ENCODE data around the gene S100A9. TPM values are rescaled to one million over a fixed set of nuclear protein-coding genes. Genes with fewer than 3 reads are reported as not detected.

S100A9 gene
- total RNA-seq, 1 experiment from 2014 or later = not detected

GRCh38 chr1:153340356-153340755, 17.3 kb upstream of the S100A9 start:
- Histone ChIP-seq H3K4me2 (ENCODE audit: insufficient read depth, insufficient read length, low read length) (no peak overlapping the region), H3K14ac (ENCODE audit: insufficient read depth, low read length) (no peak overlapping the region; the same call in 1 of the 2 replicates), H4K91ac (ENCODE audit: insufficient read length, low read depth, low read length) (no peak overlapping the region), H3K9me3 (ENCODE audit: control insufficient read depth, low read depth, low read length) (no peaks in the 10 kb centered on the region), H3K23ac (ENCODE audit: insufficient read length, low read depth, low read length) (no peak overlapping the region), H3K79me2 (ENCODE audit: insufficient read depth, low read length) (no peaks in the 10 kb centered on the region), H4K8ac (replicated peaks; ENCODE audit: insufficient read length, low read depth, low read length) (no peak overlapping the region), H4K20me1 (ENCODE audit: control insufficient read depth, insufficient read depth, insufficient read length) (no peaks in the 10 kb centered on the region), H3K23me2 (ENCODE audit: insufficient read length, low read depth, low read length, poor library complexity, severe bottlenecking) (no peaks in the 10 kb centered on the region), H3K4ac (ENCODE audit: low read depth, low read length) (no peak overlapping the region), H3K56ac (ENCODE audit: insufficient read length, low read depth, low read length) (no peak overlapping the region), H2BK20ac (ENCODE audit: low read depth, low read length, poor library complexity, severe bottlenecking) (no peak overlapping the region), H2BK15ac (ENCODE audit: low read depth, low read length) (no peak overlapping the region), H3K27ac (ENCODE audit: insufficient read length, low read depth, low read length) (no peak overlapping the region), H2AFZ (ENCODE audit: low read length) (no peak overlapping the region), H2BK120ac (ENCODE audit: low read depth, low read length, poor library complexity, severe bottlenecking) (no peak overlapping the region), H3K79me1 (ENCODE audit: insufficient read depth, low read depth, low read length, poor library complexity, severe bottlenecking) (no peaks in the 10 kb centered on the region), H3K9ac (ENCODE audit: extremely low read depth, insufficient read length, low read length) (no peak overlapping the region), H4K5ac (ENCODE audit: insufficient read length, low read depth, low read length) (no peak overlapping the region), H3K4me1 (ENCODE audit: insufficient read depth, low read length) (no peaks in the 10 kb centered on the region), H3K27me3 (ENCODE audit: insufficient read depth, low read length) (no peaks in the 10 kb centered on the region), H2AK5ac (ENCODE audit: insufficient read length, low read length) (no peak overlapping the region), H3K18ac (ENCODE audit: insufficient read length, low read depth, low read length) (no peak overlapping the region), H3T11ph (ENCODE audit: low read length) (no peak overlapping the region), H2BK5ac (ENCODE audit: insufficient read length, low read length) (no peak overlapping the region), H2BK12ac (ENCODE audit: insufficient read length, low read depth, low read length) (no peak overlapping the region)
- peaks cover 0 to 2% of the 10 kb centered on the region in 2 experiments; a peak in 1 of 5 replicates for H3K9me3 Mint-ChIP-seq
- H3K4me3 Mint-ChIP-seq = no peak overlapping the region
- H3K27ac Mint-ChIP-seq = no peak overlapping the region
- H3K27me3 Mint-ChIP-seq (ENCODE audit: low read depth) = peaks cover 15% of the 10 kb centered on the region
- no peak for TF ChIP-seq CTCF (conservative IDR thresholded peaks at IDR 0.05)
- no peaks in the 10 kb centered on the region for H3K36me3 Mint-ChIP-seq (ENCODE audit: insufficient read depth in 1 of 3, low read depth in 3 of 3)
- peaks cover 0 to 5% of the 10 kb centered on the region in 2 experiments; a peak in 2 of 4 replicates for H3K4me1 Mint-ChIP-seq
- no peak for DNase-seq
- no CpG with 5 or more reads among the region's 10 CpGs for WGBS (ENCODE audit: extremely low coverage, insufficient read length, low lambda C conversion rate)

All from H9 (cell line).